ENCODE measurements around the gene SH3RF1. TPM values are rescaled to one million over a fixed set of nuclear protein-coding genes. Genes with fewer than 3 reads are reported as not detected.
A peak's percentile ranks its signal among the peaks of the same experiment; 100 is the strongest.

SH3RF1 gene
- total RNA-seq, 2 donors from 2014 or later: 0.43 to 0.82 TPM

GRCh38 chr4:169245061-169245460 is 25.7 kb downstream of the SH3RF1 start:
- ATAC-seq (no peak), DNase-seq (ENCODE audit: low spot score in 2 of 2) (no peak)
- Mint-ChIP-seq H3K9me3 (peaks cover 0 to 4% of the 10 kb centered on the region in 2 donors), H3K36me3 (no peaks in the 10 kb centered on the region), H3K27ac (no peak overlapping the region)

GRCh38 chr4:169243825-169244609 is 26.7 kb downstream of the SH3RF1 start:
- Mint-ChIP-seq H3K27ac (no peak overlapping the region), H3K9me3 (peaks cover 0 to 4% of the 10 kb centered on the region in 2 donors), H3K36me3 (no peaks in the 10 kb centered on the region)
- ATAC-seq: no peak
- DNase-seq (ENCODE audit: low spot score in 2 of 2): no peak

DNA sequence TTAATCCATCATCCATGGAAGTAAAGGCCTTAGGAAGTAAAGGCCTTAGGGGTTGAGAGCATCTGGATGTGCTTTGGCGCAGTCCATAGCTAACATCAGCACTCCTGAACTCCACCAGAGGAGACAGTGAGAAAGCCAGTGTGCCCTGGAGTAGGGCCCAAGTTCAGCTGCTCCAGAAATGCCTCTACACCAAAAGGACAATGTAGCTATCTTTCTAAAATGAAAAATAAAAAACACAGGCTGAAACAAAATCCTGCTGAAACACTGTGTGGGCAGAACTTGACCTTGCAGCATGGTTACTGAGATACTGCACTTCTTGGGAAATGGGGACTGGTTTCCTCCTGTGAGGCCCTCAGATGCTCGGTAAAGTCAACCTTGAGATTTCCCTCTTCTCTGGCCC is 29.3 kb downstream of the SH3RF1 start:
- ATAC-seq: no peak
- Mint-ChIP-seq H3K27ac (no peak overlapping the region), H3K9me3 (no peaks in the 10 kb centered on the region), H3K36me3 (no peaks in the 10 kb centered on the region)
- no peak for DNase-seq (ENCODE audit: low spot score in 2 of 2)

GRCh38 chr4:169239221-169239905 is 31.4 kb downstream of the SH3RF1 start:
- ATAC-seq: no peak
- H3K36me3 Mint-ChIP-seq: no peaks in the 10 kb centered on the region
- no peak overlapping the region for H3K27ac Mint-ChIP-seq
- no peaks in the 10 kb centered on the region for H3K9me3 Mint-ChIP-seq
- DNase-seq (ENCODE audit: low spot score in 2 of 2): no peak

GRCh38 chr4:169238445-169238844 is 32.3 kb downstream of the SH3RF1 start:
- ATAC-seq: no peak
- no peak for DNase-seq (ENCODE audit: low spot score in 2 of 2)
- Mint-ChIP-seq H3K27ac (no peak overlapping the region), H3K9me3 (no peaks in the 10 kb centered on the region), H3K36me3 (no peaks in the 10 kb centered on the region)

DNA sequence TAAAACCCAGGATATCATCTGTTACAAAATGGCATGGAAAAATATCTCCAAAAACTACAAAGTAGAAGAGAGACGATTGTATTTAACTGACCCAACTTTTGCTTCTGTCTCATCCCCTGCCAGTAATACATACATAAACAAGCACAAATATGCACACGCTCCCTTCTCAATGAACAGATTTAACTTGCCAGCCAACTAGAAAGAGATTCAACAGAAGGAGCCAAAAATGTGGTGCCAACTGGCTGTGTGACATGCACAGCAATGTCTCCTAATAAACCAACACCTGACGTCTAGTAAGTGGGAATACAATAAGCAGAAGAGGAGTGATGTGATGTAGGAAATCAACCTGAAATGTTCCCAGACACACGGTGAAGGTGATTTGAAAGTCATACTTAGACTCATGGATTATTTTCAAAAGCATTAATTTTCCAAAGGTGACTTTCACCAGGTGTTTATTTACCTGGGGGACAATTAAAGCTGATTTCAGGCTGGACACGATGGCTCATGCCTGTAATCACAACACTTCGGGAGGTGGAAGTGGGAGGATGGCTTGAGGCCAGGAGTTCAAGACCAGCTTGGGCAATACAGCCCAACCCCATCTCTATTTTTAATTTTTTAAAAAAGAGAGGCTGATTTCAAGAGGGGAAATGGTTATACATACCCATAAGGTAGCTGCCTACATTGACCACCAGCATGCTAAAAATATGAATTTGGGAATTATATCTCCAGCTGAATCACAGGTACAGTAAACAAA is 33.7 kb downstream of the SH3RF1 start:
- H3K27ac Mint-ChIP-seq: no peak overlapping the region
- ATAC-seq: no peak
- DNase-seq (ENCODE audit: low spot score in 2 of 2): no peak
- no peaks in the 10 kb centered on the region for H3K36me3 Mint-ChIP-seq
- H3K9me3 Mint-ChIP-seq: no peaks in the 10 kb centered on the region

DNA sequence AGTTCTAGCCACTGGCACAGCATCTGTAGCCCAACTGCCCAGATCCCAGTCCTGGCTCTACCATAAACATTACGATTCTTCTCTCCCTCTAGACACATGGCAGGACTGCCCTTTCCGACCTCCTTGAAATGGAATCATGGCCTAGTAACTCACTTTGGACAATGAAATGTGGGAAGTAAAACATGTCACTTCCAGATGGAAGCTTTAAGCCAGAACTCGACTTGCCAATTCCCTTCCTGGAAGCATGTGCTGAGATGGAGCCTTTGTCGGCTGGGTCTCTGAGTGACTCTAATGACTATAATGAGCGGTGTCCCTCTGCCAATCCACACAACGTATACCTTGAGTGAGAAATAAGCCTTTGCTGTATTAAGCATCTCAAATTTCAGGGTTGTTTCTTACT is 34.7 kb downstream of the SH3RF1 start:
- no peaks in the 10 kb centered on the region for H3K9me3 Mint-ChIP-seq
- H3K36me3 Mint-ChIP-seq: no peaks in the 10 kb centered on the region
- H3K27ac Mint-ChIP-seq: no peak overlapping the region
- DNase-seq (ENCODE audit: low spot score in 2 of 2): no peak
- no peak for ATAC-seq

DNA sequence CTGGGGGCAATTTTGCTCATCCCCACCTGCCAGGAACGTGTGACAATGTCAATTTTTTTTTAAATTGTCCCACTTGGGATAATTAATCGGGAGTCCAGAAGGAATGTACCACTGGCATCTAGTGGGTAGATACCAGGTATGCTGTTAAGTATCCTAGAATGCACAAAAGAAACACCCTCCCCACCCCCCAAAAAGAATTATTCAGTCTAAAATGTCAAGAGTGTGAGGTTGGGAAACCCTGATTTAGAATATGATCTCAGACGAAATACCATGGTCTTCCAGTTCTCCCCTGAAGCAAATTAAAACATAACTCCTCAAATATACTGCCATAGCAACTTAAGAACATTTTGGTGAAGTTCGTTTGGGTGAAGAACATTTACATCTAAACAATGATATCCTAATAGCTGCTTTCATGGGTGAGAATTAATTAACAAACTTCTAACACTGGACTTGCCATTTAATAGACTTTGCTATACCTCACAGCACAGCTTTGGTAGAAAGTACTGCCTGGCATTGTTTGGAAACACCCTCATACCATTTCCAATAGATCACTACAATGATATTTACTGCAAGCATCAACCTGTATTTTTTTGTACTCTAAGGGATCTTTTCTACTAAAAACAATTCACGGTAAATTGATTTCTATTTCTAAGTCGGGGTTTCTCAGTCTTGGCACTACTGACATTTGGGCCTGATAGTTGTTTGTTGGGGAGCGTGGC is 36.5 kb downstream of the SH3RF1 start:
- ATAC-seq (no peak), DNase-seq (ENCODE audit: low spot score in 2 of 2) (no peak)
- H3K27ac Mint-ChIP-seq: no peak overlapping the region
- no peaks in the 10 kb centered on the region for H3K36me3 Mint-ChIP-seq
- no peaks in the 10 kb centered on the region for H3K9me3 Mint-ChIP-seq

- H3K27ac Mint-ChIP-seq: no peak overlapping the region
These were observed 37.1 kb downstream of the SH3RF1 start for GRCh38 chr4:169233691-169234090.

GRCh38 chr4:169231647-169232262 is 39.0 kb downstream of the SH3RF1 start:
- no peak for ATAC-seq
- no peaks in the 10 kb centered on the region for H3K36me3 Mint-ChIP-seq
- no peak for DNase-seq (ENCODE audit: low spot score in 2 of 2)
- no peaks in the 10 kb centered on the region for H3K9me3 Mint-ChIP-seq
- no peak overlapping the region for H3K27ac Mint-ChIP-seq

More at GRCh38 chr4:169233691-169234090, 37.1 kb downstream of the SH3RF1 start:
- Mint-ChIP-seq H3K36me3 (no peaks in the 10 kb centered on the region), H3K9me3 (no peaks in the 10 kb centered on the region)
- ATAC-seq (no peak), DNase-seq (ENCODE audit: low spot score in 2 of 2) (no peak)

DNA sequence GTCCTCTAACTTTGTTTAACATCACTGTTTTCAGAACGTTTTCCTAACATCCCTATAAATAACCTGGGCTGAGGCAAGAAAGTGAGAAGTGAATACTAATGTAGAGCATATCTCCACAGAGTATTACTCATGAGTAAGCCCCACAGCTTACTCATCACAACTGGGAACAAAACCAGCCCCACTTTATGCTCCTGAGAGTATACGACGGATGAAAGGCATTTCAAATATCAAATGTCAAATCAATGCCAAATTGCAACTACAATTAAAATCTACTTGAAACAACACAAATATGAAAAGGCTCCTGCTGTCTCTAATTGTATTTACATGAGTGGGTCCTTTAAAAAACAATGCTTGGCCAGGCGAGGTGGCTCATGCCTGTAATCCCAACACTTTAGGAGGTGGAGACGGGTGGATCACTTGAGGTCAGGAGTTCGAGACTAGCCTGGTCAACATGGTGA is 41.2 kb downstream of the SH3RF1 start:
- no peaks in the 10 kb centered on the region for H3K36me3 Mint-ChIP-seq
- no peak overlapping the region for H3K27ac Mint-ChIP-seq
- H3K9me3 Mint-ChIP-seq: no peaks in the 10 kb centered on the region
- no peak for DNase-seq (ENCODE audit: low spot score in 2 of 2)
- ATAC-seq: no peak

DNA sequence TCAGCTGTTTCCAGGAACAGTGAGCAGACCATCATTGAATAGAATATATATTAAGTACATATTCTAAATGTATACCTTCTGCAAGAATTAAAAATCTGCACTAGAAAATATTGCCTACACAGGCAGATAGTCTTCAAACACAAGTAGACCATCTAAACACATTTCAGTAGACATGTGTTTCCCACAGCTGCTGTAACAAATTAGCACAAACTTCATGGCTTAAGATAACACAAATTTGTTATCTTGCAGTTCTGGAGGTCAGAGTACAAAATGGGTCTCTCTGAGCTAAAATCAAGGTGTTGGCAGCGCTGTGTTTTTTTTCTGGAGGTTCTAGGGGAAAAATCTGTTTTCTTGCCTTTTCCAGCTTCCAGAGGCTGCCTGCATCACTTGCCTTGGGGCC is 42.7 kb downstream of the SH3RF1 start:
- Mint-ChIP-seq H3K36me3 (no peaks in the 10 kb centered on the region), H3K27ac (no peak overlapping the region), H3K9me3 (no peaks in the 10 kb centered on the region)
- DNase-seq (ENCODE audit: low spot score in 2 of 2) (no peak), ATAC-seq (no peak)

DNA sequence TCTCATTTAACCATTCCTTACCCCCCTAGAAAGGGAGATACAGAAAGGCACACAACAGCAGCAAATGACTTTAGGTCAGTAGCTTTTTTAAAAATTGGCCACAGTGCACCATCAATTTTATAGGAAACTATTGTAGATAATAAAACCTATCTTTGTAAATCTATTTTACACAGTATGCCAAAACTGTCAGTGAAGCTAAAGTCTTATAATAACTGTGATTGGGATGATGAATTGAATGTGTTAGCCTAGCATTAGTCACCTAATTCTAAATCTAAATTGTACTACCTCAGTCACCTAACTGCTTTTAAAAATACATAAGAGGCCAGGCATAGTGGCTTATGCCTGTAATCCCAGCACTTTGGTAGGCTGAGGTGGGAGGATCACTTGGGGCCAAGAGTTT is 44.2 kb downstream of the SH3RF1 start:
- Mint-ChIP-seq H3K36me3 (no peaks in the 10 kb centered on the region), H3K27ac (no peak overlapping the region), H3K9me3 (no peaks in the 10 kb centered on the region)
- ATAC-seq: no peak
- no peak for DNase-seq (ENCODE audit: low spot score in 2 of 2)

DNA sequence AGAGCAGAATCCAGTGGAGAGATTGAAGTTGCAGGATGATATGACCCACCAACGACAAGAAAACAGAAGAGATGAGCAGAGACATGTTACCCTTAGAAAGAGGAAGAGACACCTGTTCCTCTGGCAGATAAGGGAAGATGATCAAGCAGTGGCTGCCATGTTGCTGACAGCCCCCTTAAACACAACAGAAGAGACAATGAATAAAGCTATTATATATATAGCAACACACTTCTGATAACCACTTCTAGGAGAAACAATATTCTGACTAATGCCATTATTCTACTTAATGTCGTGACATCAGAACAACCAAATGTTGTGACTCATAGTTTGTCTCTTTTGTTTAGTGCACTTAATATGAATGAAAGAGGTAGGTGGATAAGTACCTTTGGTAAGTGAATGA is 44.9 kb downstream of the SH3RF1 start:
- ATAC-seq: peak in 1 of 2 donors; percentile 61
- DNase-seq (ENCODE audit: low spot score in 2 of 2): no peak
- Mint-ChIP-seq H3K9me3 (no peaks in the 10 kb centered on the region), H3K27ac (no peak overlapping the region), H3K36me3 (no peaks in the 10 kb centered on the region)

- no peaks in the 10 kb centered on the region for H3K9me3 Mint-ChIP-seq
- ATAC-seq: peak; percentile 89 to 97
- no peak overlapping the region for H3K27ac Mint-ChIP-seq
- peak in 1 of 2 donors; percentile 2 for DNase-seq (ENCODE audit: low spot score in 2 of 2)
- no peaks in the 10 kb centered on the region for H3K36me3 Mint-ChIP-seq
These were observed 45.6 kb downstream of the SH3RF1 start for GRCh38 chr4:169225058-169225751.

DNA sequence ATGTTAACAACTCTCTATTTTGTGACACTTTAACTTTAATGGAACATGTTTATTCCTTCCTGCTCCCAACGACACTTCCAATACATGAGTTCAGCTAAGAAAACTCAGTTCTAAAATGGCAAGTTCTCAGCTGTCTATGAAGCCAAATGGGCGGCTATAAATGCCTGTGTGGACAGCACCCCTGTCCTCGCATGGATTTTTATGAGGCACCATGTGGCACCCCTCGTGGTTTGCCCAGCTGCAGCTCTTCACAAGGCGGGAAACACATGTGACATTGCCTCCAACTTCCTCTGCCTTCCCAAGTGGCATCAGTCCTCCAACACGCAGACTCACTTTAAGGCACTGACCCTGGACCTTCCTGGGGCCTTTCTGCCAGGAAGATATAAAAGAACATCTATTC is 48.0 kb downstream of the SH3RF1 start:
- DNase-seq (ENCODE audit: low spot score in 2 of 2) (no peak), ATAC-seq (no peak)
- Mint-ChIP-seq H3K9me3 (no peaks in the 10 kb centered on the region), H3K36me3 (no peaks in the 10 kb centered on the region), H3K27ac (no peak overlapping the region)
